Measurements from ENCODE around the gene MOXD1. TPM values are rescaled to one million over a fixed set of nuclear protein-coding genes. Genes with fewer than 3 reads are reported as not detected.
"Not testable (repeated sequence)": the region's sequence is repeated elsewhere in the genome, so short reads cannot be mapped to it uniquely, and the experiment has no call there.

MOXD1 gene
- total RNA-seq, 2 experiments from 2014 or later = not detected

DNA sequence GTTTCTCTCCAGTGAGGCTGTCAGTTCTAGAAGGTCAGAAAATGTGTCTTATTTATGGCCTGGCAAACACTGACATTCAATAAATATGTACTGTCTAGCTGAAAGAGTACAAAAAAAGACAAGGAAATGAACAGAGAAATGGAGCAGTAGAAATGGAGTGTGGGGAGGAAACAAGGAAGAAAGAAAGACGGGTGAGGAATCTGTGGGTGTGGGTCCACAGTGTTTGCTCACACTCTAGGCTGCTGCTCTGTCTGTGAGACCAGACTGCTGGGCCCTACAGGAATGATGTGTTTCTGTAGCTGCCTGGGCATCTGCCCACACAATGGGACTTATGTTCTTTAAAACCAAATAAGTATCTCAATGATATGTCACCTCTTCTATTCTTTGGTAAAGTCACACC, 114.2 kb downstream of the MOXD1 start:
- ChIA-PET CTCF (interaction anchor here (1.5 kb wide), 1 partner anchor 197 kb away, joined by 9 read pairs; no protein-coding TSS in a partner anchor), POLR2A (no interaction called here)
- no peak overlapping the region for H3K4me3 Mint-ChIP-seq
- no peaks in the 10 kb centered on the region for H3K4me1 Mint-ChIP-seq (ENCODE audit: low read depth)
- no peak for DNase-seq
- H3K36me3 Mint-ChIP-seq (ENCODE audit: low read depth) = no peaks in the 10 kb centered on the region
- no peaks in the 10 kb centered on the region for H3K9me3 Mint-ChIP-seq (ENCODE audit: insufficient read depth)
- H3K27ac Mint-ChIP-seq = no peak overlapping the region
- ATAC-seq = no peak
- peaks cover 15% of the 10 kb centered on the region for H3K27me3 Mint-ChIP-seq (ENCODE audit: low read depth)

GRCh38 chr6:132286298-132287019, 114.8 kb downstream of the MOXD1 start:
- Mint-ChIP-seq H3K36me3 (ENCODE audit: low read depth) (no peaks in the 10 kb centered on the region), H3K9me3 (ENCODE audit: insufficient read depth) (no peaks in the 10 kb centered on the region), H3K27ac (no peak overlapping the region), H3K27me3 (ENCODE audit: low read depth) (peaks cover 15% of the 10 kb centered on the region), H3K4me1 (ENCODE audit: low read depth) (no peaks in the 10 kb centered on the region), H3K4me3 (no peak overlapping the region)
- POLR2A ChIA-PET = no interaction called here
- CTCF ChIA-PET = no interaction called here
- DNase-seq (no peak), ATAC-seq (no peak)

DNA sequence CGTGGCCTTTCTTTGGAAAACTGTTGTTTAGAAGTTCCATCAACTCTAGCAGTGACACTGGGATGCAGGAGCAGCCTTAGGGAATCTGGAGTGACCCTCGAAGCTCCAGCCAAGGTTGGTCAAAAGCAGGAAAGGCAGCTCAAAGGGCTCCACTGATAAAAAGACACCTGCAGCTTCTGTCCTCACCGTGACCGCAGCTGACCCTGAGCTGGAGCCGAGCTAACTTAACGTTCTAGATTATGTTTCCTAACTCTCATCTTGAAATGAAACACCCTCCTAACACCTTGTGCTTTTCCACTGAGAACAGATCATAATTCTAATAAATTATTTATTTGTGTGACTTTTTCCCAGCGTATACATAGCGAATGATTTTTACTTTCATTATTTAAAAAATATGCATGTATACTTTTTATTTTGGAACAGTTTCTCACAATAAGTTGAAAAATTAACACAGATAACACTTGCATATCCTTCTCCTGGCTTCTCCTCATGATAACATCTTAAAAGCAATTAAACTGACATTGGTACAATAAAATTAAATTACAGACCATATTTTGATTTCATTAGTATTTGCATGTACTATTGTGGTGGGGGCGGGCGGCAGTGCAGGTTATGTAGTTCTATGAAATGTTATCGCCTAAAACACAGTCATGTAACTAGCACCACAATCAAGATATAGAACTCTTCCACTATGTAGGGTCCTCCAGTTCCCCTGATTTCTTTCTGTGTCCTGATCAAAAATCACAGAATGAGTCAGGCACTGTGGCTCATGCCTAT, 116.1 kb downstream of the MOXD1 start:
- Mint-ChIP-seq H3K4me1 (ENCODE audit: low read depth) (no peaks in the 10 kb centered on the region), H3K27me3 (ENCODE audit: low read depth) (peaks cover 14% of the 10 kb centered on the region), H3K36me3 (ENCODE audit: low read depth) (no peaks in the 10 kb centered on the region), H3K27ac (no peak overlapping the region), H3K9me3 (ENCODE audit: insufficient read depth) (no peaks in the 10 kb centered on the region), H3K4me3 (no peak overlapping the region)
- ATAC-seq (no peak), DNase-seq (no peak)
- ChIA-PET POLR2A (no interaction called here), CTCF (no interaction called here)

- CTCF ChIA-PET = no interaction called here
Measured at GRCh38 chr6:132282696-132283095, 118.6 kb downstream of the MOXD1 start.

DNA sequence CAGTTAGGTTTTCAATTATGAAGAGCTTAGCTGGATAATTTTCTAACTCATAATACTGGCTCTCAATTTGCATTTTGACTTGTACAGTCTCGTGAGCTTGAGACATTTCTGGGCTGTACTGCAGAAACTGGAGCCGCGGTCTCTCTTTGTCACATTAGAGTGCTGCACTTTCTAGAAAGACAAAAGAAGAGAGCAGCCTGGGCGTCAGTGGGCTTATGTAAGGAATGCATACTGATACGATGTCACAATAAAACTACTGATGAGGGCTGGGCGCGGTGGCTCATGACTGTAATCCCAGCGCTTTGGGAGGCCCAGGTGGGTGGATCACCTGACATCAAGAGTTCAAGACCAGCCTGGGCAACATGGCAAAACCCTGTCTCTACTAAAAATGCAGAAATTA, 120.8 kb downstream of the MOXD1 start:
- no peak for ATAC-seq
- H3K9me3 Mint-ChIP-seq (ENCODE audit: insufficient read depth) = no peaks in the 10 kb centered on the region
- H3K27me3 Mint-ChIP-seq (ENCODE audit: low read depth) = peaks cover 13% of the 10 kb centered on the region
- no peak overlapping the region for H3K27ac Mint-ChIP-seq
- ChIA-PET POLR2A (no interaction called here), CTCF (interaction anchor here (0.6 to 4.1 kb wide), 73 partner anchors 9 to 538 kb away, joined by 3 to 195 read pairs (median 5); partner anchors contain the start of genes SLC18B1 and STX7)
- H3K4me3 Mint-ChIP-seq = no peak overlapping the region
- no peaks in the 10 kb centered on the region for H3K36me3 Mint-ChIP-seq (ENCODE audit: low read depth)
- H3K4me1 Mint-ChIP-seq (ENCODE audit: low read depth) = no peaks in the 10 kb centered on the region
- no peak for DNase-seq

More at GRCh38 chr6:132282696-132283095, 118.6 kb downstream of the MOXD1 start:
- POLR2A ChIA-PET = no interaction called here
- no peak for ATAC-seq
- Mint-ChIP-seq H3K27ac (no peak overlapping the region), H3K9me3 (ENCODE audit: insufficient read depth) (no peaks in the 10 kb centered on the region), H3K27me3 (ENCODE audit: low read depth) (peaks cover 14% of the 10 kb centered on the region), H3K4me3 (no peak overlapping the region), H3K4me1 (ENCODE audit: low read depth) (no peaks in the 10 kb centered on the region), H3K36me3 (ENCODE audit: low read depth) (no peaks in the 10 kb centered on the region)
- DNase-seq = no peak

GRCh38 chr6:132279592-132280139, 121.6 kb downstream of the MOXD1 start:
- no peak overlapping the region for H3K27ac Mint-ChIP-seq
- no peaks in the 10 kb centered on the region for H3K9me3 Mint-ChIP-seq (ENCODE audit: insufficient read depth)
- H3K36me3 Mint-ChIP-seq (ENCODE audit: low read depth) = no peaks in the 10 kb centered on the region
- CTCF ChIA-PET = interaction anchor here (0.6 to 4.1 kb wide), 75 partner anchors 10 to 539 kb away, joined by 3 to 195 read pairs (median 5); partner anchors contain the start of genes SLC18B1, STX7 and TAAR8
- peak overlapping the region; percentile 68 for H3K4me3 Mint-ChIP-seq
- H3K4me1 Mint-ChIP-seq (ENCODE audit: low read depth) = no peaks in the 10 kb centered on the region
- peaks cover 9% of the 10 kb centered on the region for H3K27me3 Mint-ChIP-seq (ENCODE audit: low read depth)
- DNase-seq (peak; percentile 80), ATAC-seq (peak; percentile 84)
- POLR2A ChIA-PET = no interaction called here

- Mint-ChIP-seq H3K4me1 (ENCODE audit: low read depth) (no peaks in the 10 kb centered on the region), H3K9me3 (ENCODE audit: insufficient read depth) (no peaks in the 10 kb centered on the region), H3K27ac (no peak overlapping the region), H3K36me3 (ENCODE audit: low read depth) (no peaks in the 10 kb centered on the region), H3K27me3 (ENCODE audit: low read depth) (peaks cover 12% of the 10 kb centered on the region), H3K4me3 (no peak overlapping the region)
- CTCF ChIA-PET = interaction anchor here (1.0 kb wide), 1 partner anchor 209 kb away, joined by 3 read pairs; no protein-coding TSS in a partner anchor
- ATAC-seq (no peak), DNase-seq (no peak)
- POLR2A ChIA-PET = no interaction called here
Measured at GRCh38 chr6:132275066-132275970, 126.0 kb downstream of the MOXD1 start.

GRCh38 chr6:132272776-132273175, 128.5 kb downstream of the MOXD1 start:
- H3K9me3 Mint-ChIP-seq (ENCODE audit: insufficient read depth) = no peaks in the 10 kb centered on the region
- no peak for ATAC-seq
- ChIA-PET POLR2A (no interaction called here), CTCF (no interaction called here)
- H3K4me1 Mint-ChIP-seq (ENCODE audit: low read depth) = no peaks in the 10 kb centered on the region
- no peak overlapping the region for H3K27ac Mint-ChIP-seq
- H3K36me3 Mint-ChIP-seq (ENCODE audit: low read depth) = no peaks in the 10 kb centered on the region
- DNase-seq = no peak
- H3K4me3 Mint-ChIP-seq = no peak overlapping the region
- H3K27me3 Mint-ChIP-seq (ENCODE audit: low read depth) = peaks cover 12% of the 10 kb centered on the region

DNA sequence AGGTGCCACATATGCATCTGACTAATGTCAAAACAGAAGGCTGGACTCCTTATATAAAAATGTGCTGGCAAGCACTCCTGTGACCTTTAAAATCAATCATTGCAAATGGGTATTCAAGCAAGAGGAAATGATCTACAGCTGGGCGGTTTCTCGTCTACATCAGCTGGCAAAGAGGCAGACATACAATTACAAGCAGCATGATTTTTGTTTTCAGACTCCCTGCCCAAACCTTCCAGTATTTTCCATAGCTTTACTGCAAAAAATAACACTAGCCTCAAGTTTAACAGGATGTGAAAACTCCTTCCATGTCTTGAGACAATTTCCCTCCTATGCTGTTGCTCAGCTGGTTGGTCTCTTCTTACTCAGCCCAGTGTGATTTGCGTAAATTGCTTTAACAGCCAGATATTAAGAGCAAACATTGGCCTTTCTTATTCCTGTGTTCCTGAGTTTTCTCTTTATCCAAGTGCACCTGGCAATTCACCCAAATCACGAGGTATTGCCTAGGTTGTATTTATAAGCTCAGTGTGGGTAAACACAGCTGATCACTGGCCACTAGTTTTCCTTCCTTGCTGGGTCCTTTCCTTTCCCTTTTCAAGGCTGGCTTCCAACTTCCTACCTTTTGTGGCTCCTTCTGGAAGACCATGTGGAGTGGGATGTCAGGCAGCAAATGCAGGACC, 130.4 kb downstream of the MOXD1 start:
- ATAC-seq (no peak), DNase-seq (no peak)
- Mint-ChIP-seq H3K4me3 (no peak overlapping the region), H3K36me3 (ENCODE audit: low read depth) (no peaks in the 10 kb centered on the region), H3K27me3 (ENCODE audit: low read depth) (peaks cover 10% of the 10 kb centered on the region), H3K9me3 (ENCODE audit: insufficient read depth) (no peaks in the 10 kb centered on the region), H3K4me1 (ENCODE audit: low read depth) (no peaks in the 10 kb centered on the region), H3K27ac (no peak overlapping the region)
- ChIA-PET CTCF (interaction anchor here (1.6 to 6.0 kb wide), 2 partner anchors 9 to 213 kb away, joined by 5 to 87 read pairs; no protein-coding TSS in a partner anchor), POLR2A (no interaction called here)

GRCh38 chr6:132268666-132269065, 132.6 kb downstream of the MOXD1 start:
- H3K36me3 Mint-ChIP-seq (ENCODE audit: low read depth); H3K4me3 Mint-ChIP-seq; ATAC-seq; DNase-seq; H3K4me1 Mint-ChIP-seq (ENCODE audit: low read depth); H3K27ac Mint-ChIP-seq; H3K9me3 Mint-ChIP-seq (ENCODE audit: insufficient read depth); POLR2A ChIA-PET: not testable (repeated sequence)
- CTCF ChIA-PET = interaction anchor here (1.5 to 6.0 kb wide), 2 partner anchors 11 to 30 kb away, joined by 4 to 87 read pairs; no protein-coding TSS in a partner anchor
- H3K27me3 Mint-ChIP-seq (ENCODE audit: low read depth) = peaks cover 14% of the 10 kb centered on the region

DNA sequence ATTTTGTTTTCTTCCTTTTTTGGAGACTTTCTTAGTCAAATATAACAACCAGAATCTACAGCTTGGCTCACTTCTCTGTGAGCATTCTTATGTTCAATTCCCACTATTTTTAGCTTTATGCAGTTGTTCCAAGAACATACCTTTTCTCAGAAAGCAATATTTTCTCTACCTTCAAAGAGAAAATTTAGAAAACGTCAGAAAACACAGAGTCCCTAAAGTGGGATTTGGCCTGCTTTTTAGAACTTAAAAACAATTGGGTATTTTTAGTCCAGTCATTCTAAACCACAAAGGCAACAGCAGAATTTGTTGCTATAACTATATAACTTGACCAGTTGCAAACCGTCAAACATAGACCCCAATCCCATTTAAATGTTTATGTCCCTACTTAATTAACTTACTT, 133.1 kb downstream of the MOXD1 start:
- Mint-ChIP-seq H3K27me3 (ENCODE audit: low read depth) (peaks cover 14% of the 10 kb centered on the region), H3K4me3 (no peak overlapping the region), H3K27ac (no peak overlapping the region), H3K36me3 (ENCODE audit: low read depth) (no peaks in the 10 kb centered on the region), H3K9me3 (ENCODE audit: insufficient read depth) (no peaks in the 10 kb centered on the region), H3K4me1 (ENCODE audit: low read depth) (no peaks in the 10 kb centered on the region)
- ChIA-PET CTCF (interaction anchor here (0.8 to 6.0 kb wide), 2 partner anchors 12 to 216 kb away, joined by 3 to 87 read pairs; no protein-coding TSS in a partner anchor), POLR2A (no interaction called here)
- no peak for DNase-seq
- ATAC-seq = no peak

All from activated CD8-positive, alpha-beta T cell treated with anti-CD3 and anti-CD28 coated beads, Interleukin-2, amount 10 ng/mL, durations not matched to agents 7 days and 5 days (primary cell).